GM23338 (cell line): ENCODE measurements around the gene SERPINB12. TPM values are rescaled to one million over a fixed set of nuclear protein-coding genes. Genes with fewer than 3 reads are reported as not detected.

ENCODE experiments used
- ATAC-seq: fragments of 200-7000 bp; cut with Tn5 transposase; 3 replicates; pipeline ENCODE4 v1.9.1; 2020
- DNase-seq: peaks from one replicate; pipeline ENCODE4 v3.0.0-alpha.2; 2015; ENCODE audit warnings: low spot score
- H2AFZ ChIP-seq: fragments of 200-600 bp; sonication (generic); 2 replicates; pipeline ENCODE4 v1.8.0; 2016; ENCODE audit warnings: antibody characterized with exemption, mild to moderate bottlenecking, moderate library complexity
- H3F3A ChIP-seq: fragments of 200-600 bp; sonication (generic); replicated peaks from 2 replicates; pipeline ENCODE4 v1.8.0; 2017; ENCODE audit warnings: antibody characterized with exemption, mixed run types, low read depth
- H3K27ac ChIP-seq: fragments of 200-600 bp; sonication (generic); 2 replicates; pipeline ENCODE4 v1.6.1; 2016; ENCODE audit warnings: low read depth
- H3K27me3 ChIP-seq: fragments of 200-600 bp; sonication (generic); 2 replicates; pipeline ENCODE4 v1.8.0; 2016; ENCODE audit warnings: mild to moderate bottlenecking, mixed run types, moderate library complexity; ENCODE audit not compliant: insufficient read depth
- H3K36me3 ChIP-seq: fragments of 200-600 bp; sonication (generic); 2 replicates; pipeline ENCODE4 v1.8.0; 2016; ENCODE audit warnings: mild to moderate bottlenecking; ENCODE audit not compliant: insufficient read depth
- H3K4me1 ChIP-seq: fragments of 200-600 bp; sonication (generic); 2 replicates; pipeline ENCODE4 v1.8.0; 2016; ENCODE audit warnings: mild to moderate bottlenecking, moderate library complexity; ENCODE audit not compliant: insufficient read depth
- H3K4me2 ChIP-seq: fragments of 200-600 bp; sonication (generic); 2 replicates; pipeline ENCODE4 v1.7.1; 2017; ENCODE audit warnings: mixed run types
- H3K4me3 ChIP-seq: fragments of 200-600 bp; sonication (generic); 2 replicates; pipeline ENCODE4 v1.6.1; 2016; ENCODE audit warnings: mixed run types
- H3K79me2 ChIP-seq: fragments of 200-600 bp; sonication (generic); replicated peaks from 2 replicates; pipeline ENCODE4 v1.8.0; 2017; ENCODE audit warnings: mild to moderate bottlenecking; ENCODE audit not compliant: insufficient read depth
- H3K9me2 ChIP-seq: fragments of 200-600 bp; sonication (generic); 2 replicates; pipeline ENCODE4 v1.8.0; 2017; ENCODE audit not compliant: insufficient read depth
- H4K20me1 ChIP-seq: fragments of 200-600 bp; sonication (generic); replicated peaks from 2 replicates; pipeline ENCODE4 v1.8.0; 2017; ENCODE audit warnings: mild to moderate bottlenecking; ENCODE audit not compliant: insufficient read depth
- H3K27ac Mint-ChIP-seq: 2 replicates; pipeline ENCODE4 v1.8.0; 2020; ENCODE audit warnings: inconsistent platforms, mild to moderate bottlenecking, moderate library complexity, mixed read lengths
- H3K27me3 Mint-ChIP-seq: 3 replicates; pipeline ENCODE4 v1.8.0; 2022; ENCODE audit warnings: low read depth, mild to moderate bottlenecking, moderate library complexity, mixed read lengths, inconsistent platforms; ENCODE audit not compliant: insufficient read depth, poor library complexity
- H3K36me3 Mint-ChIP-seq: 3 replicates; pipeline ENCODE4 v1.8.0; 2021; ENCODE audit warnings: low read depth, mild to moderate bottlenecking, inconsistent platforms, moderate library complexity, mixed read lengths
- H3K4me1 Mint-ChIP-seq: 3 replicates; pipeline ENCODE4 v1.8.0; 2020; ENCODE audit warnings: mild to moderate bottlenecking, inconsistent platforms, mixed read lengths
- H3K4me3 Mint-ChIP-seq: 3 replicates; pipeline ENCODE4 v1.8.0; 2021; ENCODE audit warnings: moderate library complexity, mild to moderate bottlenecking, inconsistent platforms, mixed read lengths
- H3K9me3 Mint-ChIP-seq: 3 replicates; pipeline ENCODE4 v1.8.0; 2020; ENCODE audit warnings: moderate library complexity, mild to moderate bottlenecking, inconsistent platforms, mixed read lengths
- CREB1 ChIP-seq: fragments of 250-450 bp; sonication (Bioruptor Pico); IDR thresholded peaks from 2 replicates; pipeline ENCODE4 v1.5.0; 2020; ENCODE audit warnings: low read depth, mild to moderate bottlenecking, moderate library complexity
- CTCF ChIP-seq, 2 experiments: fragments of 200-600 bp in 1 of 2; sonication (generic) in 1 of 2; conservative IDR thresholded peaks; 2 replicates each; pipeline versions ENCODE4 v1.5.1 to v1.6.1; 2016 to 2017; ENCODE audit warnings: antibody characterized with exemption in 2 of 2, low read depth in 2 of 2, mild to moderate bottlenecking in 2 of 2, moderate library complexity in 1 of 2
- EZH2 ChIP-seq: fragments of 200-600 bp; sonication (generic); IDR thresholded peaks from one replicate; pipeline ENCODE4 v1.8.0; 2017; ENCODE audit warnings: antibody characterized with exemption, mild to moderate bottlenecking, low read depth; ENCODE audit not compliant: unreplicated experiment
- EZH2phosphoT487 ChIP-seq: fragments of 200-600 bp; sonication (generic); IDR thresholded peaks from one replicate; pipeline ENCODE4 v1.8.1; 2018; ENCODE audit warnings: antibody characterized with exemption; ENCODE audit not compliant: unreplicated experiment
- JUNB ChIP-seq: IDR thresholded peaks from one replicate; pipeline ENCODE4 v1.6.1; 2016; ENCODE audit warnings: antibody characterized with exemption; ENCODE audit not compliant: unreplicated experiment
- NANOG ChIP-seq: IDR thresholded peaks from 2 replicates; pipeline ENCODE4 v1.6.1; 2016; ENCODE audit warnings: antibody characterized with exemption, borderline replicate concordance
- POLR2AphosphoS5 ChIP-seq: IDR thresholded peaks from 2 replicates; pipeline ENCODE4 v1.6.1; 2016; ENCODE audit warnings: antibody characterized with exemption, low read depth
- REST ChIP-seq: IDR thresholded peaks from one replicate; pipeline ENCODE4 v1.6.1; 2018; ENCODE audit warnings: antibody characterized with exemption; ENCODE audit not compliant: unreplicated experiment
- STAT1 ChIP-seq: IDR thresholded peaks from one replicate; pipeline ENCODE4 v1.6.1; 2016; ENCODE audit warnings: antibody characterized with exemption; ENCODE audit not compliant: unreplicated experiment
- ZNF114 ChIP-seq: fragments of 250-450 bp; sonication (Bioruptor Pico); IDR thresholded peaks from 2 replicates; pipeline ENCODE4 v1.5.0; 2020; ENCODE audit warnings: mild to moderate bottlenecking, moderate library complexity
- ZNF331 ChIP-seq: fragments of 250-450 bp; sonication (Bioruptor Pico); IDR thresholded peaks from 2 replicates; pipeline ENCODE4 v1.5.0; 2020; ENCODE audit warnings: low read depth, mild to moderate bottlenecking, moderate library complexity
- polyA plus RNA-seq: library from polyadenylated mRNA; unstranded; fragments of >200 nt; fragmentation: Nextera tagmentation; extraction: Ambion mirVana; gene quantifications from 2 replicates; pipeline ENCODE4 v1.2.1, GENCODE V29; 2016
- total RNA-seq: library from RNA; depleted of rRNA; stranded (reverse); fragments of >200 nt; shearing (Covaris generic); gene quantifications from 2 replicates; pipeline ENCODE4 v1.2.3, GENCODE V29; 2014
- TF ChIP-seq, protein P1 (sequence below): fragments of 250-450 bp; sonication (Bioruptor Pico); IDR thresholded peaks from 2 replicates; pipeline ENCODE4 v1.5.0; 2020; ENCODE audit warnings: mild to moderate bottlenecking, moderate library complexity
- TF ChIP-seq, protein P2 (sequence below): IDR thresholded peaks from 2 replicates; pipeline ENCODE4 v1.6.1; 2016; ENCODE audit warnings: antibody characterized with exemption

SERPINB12 gene
- total and polyA plus RNA-seq, 2 experiments from 2014 or later: not detected

DNA sequence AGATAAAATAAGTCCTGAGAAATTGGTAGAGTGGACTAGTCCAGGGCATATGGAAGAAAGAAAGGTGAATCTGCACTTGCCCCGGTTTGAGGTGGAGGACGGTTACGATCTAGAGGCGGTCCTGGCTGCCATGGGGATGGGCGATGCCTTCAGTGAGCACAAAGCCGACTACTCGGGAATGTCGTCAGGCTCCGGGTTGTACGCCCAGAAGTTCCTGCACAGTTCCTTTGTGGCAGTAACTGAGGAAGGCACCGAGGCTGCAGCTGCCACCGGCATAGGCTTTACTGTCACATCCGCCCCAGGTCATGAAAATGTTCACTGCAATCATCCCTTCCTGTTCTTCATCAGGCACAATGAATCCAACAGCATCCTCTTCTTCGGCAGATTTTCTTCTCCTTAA is 54.8 kb downstream of the SERPINB12 start:
- H3F3A ChIP-seq: no peaks in the 10 kb centered on the region
- Mint-ChIP-seq H3K4me1 (no peaks in the 10 kb centered on the region), H3K36me3 (no peaks in the 10 kb centered on the region), H3K4me3 (no peak overlapping the region), H3K27me3 (peaks cover 5% of the 10 kb centered on the region), H3K9me3 (no peaks in the 10 kb centered on the region), H3K27ac (no peak overlapping the region)
- H4K20me1 ChIP-seq: no peaks in the 10 kb centered on the region
- H3K27me3 ChIP-seq: no peaks in the 10 kb centered on the region
- H3K4me1 ChIP-seq: no peaks in the 10 kb centered on the region
- DNase-seq (no peak), ATAC-seq (no peak)
- no peaks in the 10 kb centered on the region; the same call in 1 of the 2 replicates for H3K9me2 ChIP-seq
- no peak overlapping the region for H3K4me2 ChIP-seq
- H3K79me2 ChIP-seq: no peaks in the 10 kb centered on the region
- TF ChIP-seq CREB1 (CRISPR knock-in tag) (no peak), CTCF (conservative IDR thresholded peaks at IDR 0.05; ENCODE audit: low read depth in 2 of 2) (no peak), JUNB (no peak), STAT1 (no peak), POLR2AphosphoS5 (no peak), NANOG (no peak), ZNF114 (no peak), ZNF331 (CRISPR knock-in tag) (no peak), EZH2phosphoT487 (no peak), EZH2 (no peak), REST (no peak)
- TF ChIP-seq, protein P1, sequence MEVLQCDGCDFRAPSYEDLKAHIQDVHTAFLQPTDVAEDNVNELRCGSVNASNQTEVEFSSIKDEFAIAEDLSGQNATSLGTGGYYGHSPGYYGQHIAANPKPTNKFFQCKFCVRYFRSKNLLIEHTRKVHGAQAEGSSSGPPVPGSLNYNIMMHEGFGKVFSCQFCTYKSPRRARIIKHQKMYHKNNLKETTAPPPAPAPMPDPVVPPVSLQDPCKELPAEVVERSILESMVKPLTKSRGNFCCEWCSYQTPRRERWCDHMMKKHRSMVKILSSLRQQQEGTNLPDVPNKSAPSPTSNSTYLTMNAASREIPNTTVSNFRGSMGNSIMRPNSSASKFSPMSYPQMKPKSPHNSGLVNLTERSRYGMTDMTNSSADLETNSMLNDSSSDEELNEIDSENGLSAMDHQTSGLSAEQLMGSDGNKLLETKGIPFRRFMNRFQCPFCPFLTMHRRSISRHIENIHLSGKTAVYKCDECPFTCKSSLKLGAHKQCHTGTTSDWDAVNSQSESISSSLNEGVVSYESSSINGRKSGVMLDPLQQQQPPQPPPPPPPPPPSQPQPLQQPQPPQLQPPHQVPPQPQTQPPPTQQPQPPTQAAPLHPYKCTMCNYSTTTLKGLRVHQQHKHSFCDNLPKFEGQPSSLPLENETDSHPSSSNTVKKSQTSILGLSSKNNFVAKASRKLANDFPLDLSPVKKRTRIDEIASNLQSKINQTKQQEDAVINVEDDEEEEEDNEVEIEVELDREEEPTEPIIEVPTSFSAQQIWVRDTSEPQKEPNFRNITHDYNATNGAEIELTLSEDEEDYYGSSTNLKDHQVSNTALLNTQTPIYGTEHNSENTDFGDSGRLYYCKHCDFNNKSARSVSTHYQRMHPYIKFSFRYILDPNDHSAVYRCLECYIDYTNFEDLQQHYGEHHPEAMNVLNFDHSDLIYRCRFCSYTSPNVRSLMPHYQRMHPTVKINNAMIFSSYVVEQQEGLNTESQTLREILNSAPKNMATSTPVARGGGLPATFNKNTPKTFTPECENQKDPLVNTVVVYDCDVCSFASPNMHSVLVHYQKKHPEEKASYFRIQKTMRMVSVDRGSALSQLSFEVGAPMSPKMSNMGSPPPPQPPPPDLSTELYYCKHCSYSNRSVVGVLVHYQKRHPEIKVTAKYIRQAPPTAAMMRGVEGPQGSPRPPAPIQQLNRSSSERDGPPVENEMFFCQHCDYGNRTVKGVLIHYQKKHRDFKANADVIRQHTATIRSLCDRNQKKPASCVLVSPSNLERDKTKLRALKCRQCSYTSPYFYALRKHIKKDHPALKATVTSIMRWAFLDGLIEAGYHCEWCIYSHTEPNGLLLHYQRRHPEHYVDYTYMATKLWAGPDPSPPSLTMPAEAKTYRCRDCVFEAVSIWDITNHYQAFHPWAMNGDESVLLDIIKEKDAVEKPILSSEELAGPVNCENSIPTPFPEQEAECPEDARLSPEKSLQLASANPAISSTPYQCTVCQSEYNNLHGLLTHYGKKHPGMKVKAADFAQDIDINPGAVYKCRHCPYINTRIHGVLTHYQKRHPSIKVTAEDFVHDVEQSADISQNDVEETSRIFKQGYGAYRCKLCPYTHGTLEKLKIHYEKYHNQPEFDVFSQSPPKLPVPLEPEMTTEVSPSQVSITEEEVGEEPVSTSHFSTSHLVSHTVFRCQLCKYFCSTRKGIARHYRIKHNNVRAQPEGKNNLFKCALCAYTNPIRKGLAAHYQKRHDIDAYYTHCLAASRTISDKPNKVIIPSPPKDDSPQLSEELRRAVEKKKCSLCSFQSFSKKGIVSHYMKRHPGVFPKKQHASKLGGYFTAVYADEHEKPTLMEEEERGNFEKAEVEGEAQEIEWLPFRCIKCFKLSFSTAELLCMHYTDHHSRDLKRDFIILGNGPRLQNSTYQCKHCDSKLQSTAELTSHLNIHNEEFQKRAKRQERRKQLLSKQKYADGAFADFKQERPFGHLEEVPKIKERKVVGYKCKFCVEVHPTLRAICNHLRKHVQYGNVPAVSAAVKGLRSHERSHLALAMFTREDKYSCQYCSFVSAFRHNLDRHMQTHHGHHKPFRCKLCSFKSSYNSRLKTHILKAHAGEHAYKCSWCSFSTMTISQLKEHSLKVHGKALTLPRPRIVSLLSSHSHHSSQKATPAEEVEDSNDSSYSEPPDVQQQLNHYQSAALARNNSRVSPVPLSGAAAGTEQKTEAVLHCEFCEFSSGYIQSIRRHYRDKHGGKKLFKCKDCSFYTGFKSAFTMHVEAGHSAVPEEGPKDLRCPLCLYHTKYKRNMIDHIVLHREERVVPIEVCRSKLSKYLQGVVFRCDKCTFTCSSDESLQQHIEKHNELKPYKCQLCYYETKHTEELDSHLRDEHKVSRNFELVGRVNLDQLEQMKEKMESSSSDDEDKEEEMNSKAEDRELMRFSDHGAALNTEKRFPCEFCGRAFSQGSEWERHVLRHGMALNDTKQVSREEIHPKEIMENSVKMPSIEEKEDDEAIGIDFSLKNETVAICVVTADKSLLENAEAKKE: no peak
- TF ChIP-seq, protein P2, sequence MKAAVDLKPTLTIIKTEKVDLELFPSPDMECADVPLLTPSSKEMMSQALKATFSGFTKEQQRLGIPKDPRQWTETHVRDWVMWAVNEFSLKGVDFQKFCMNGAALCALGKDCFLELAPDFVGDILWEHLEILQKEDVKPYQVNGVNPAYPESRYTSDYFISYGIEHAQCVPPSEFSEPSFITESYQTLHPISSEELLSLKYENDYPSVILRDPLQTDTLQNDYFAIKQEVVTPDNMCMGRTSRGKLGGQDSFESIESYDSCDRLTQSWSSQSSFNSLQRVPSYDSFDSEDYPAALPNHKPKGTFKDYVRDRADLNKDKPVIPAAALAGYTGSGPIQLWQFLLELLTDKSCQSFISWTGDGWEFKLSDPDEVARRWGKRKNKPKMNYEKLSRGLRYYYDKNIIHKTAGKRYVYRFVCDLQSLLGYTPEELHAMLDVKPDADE: no peak
- H3K36me3 ChIP-seq: no peaks in the 10 kb centered on the region
- H3K27ac ChIP-seq: no peak overlapping the region
- H2AFZ ChIP-seq: peak overlapping the region; percentile 43; the same call in 1 of the 2 replicates
- no peak overlapping the region for H3K4me3 ChIP-seq
